ENCODE measurements around the gene LRRIQ1.

Gene LRRIQ1

GRCh38 chr12:85277191-85277590, 241.0 kb downstream of the LRRIQ1 start:
- H3K36me3 ChIP-seq (ENCODE audit: insufficient read depth, low read depth, low read length), result no peaks in the 10 kb centered on the region
- H3K9me3 ChIP-seq (ENCODE audit: insufficient read depth, low read depth, low read length), result no peaks in the 10 kb centered on the region
- peaks cover 6% of the 10 kb centered on the region; the same call in 1 of the 2 replicates for H3K4me1 ChIP-seq (ENCODE audit: insufficient read depth, low read length)
- H3K4me3 ChIP-seq (ENCODE audit: low read length), result no peak overlapping the region
- H3K27me3 ChIP-seq (ENCODE audit: insufficient read depth, low read length), result peaks cover 82% of the 10 kb centered on the region
- H3K27ac ChIP-seq (ENCODE audit: low read length), result no peak overlapping the region
- no peak overlapping the region for H3K9ac ChIP-seq (ENCODE audit: low read depth, low read length)

- H3K4me3 ChIP-seq (ENCODE audit: low read length), result peak overlapping the region; percentile 84; the same call in 1 of the 2 replicates
- no peak overlapping the region for H3K9ac ChIP-seq (ENCODE audit: low read depth, low read length)
- H3K27me3 ChIP-seq (ENCODE audit: insufficient read depth, low read length), result peaks cover 81% of the 10 kb centered on the region
Measured at GRCh38 chr12:85277900-85278597, 241.9 kb downstream of the LRRIQ1 start.

GRCh38 chr12:85278598-85279448, 242.7 kb downstream of the LRRIQ1 start:
- H3K36me3 ChIP-seq (ENCODE audit: insufficient read depth, low read depth, low read length), result no peaks in the 10 kb centered on the region
- H3K9ac ChIP-seq (ENCODE audit: low read depth, low read length), result no peak overlapping the region
- peaks cover 6% of the 10 kb centered on the region; the same call in 1 of the 2 replicates for H3K4me1 ChIP-seq (ENCODE audit: insufficient read depth, low read length)
- no peak overlapping the region for H3K27ac ChIP-seq (ENCODE audit: low read length)
- peaks cover 73% of the 10 kb centered on the region for H3K27me3 ChIP-seq (ENCODE audit: insufficient read depth, low read length)
- peak overlapping the region; percentile 84 for H3K4me3 ChIP-seq (ENCODE audit: low read length)
- no peaks in the 10 kb centered on the region for H3K9me3 ChIP-seq (ENCODE audit: insufficient read depth, low read depth, low read length)

More at GRCh38 chr12:85277900-85278597, 241.9 kb downstream of the LRRIQ1 start:
- Histone ChIP-seq H3K36me3 (ENCODE audit: insufficient read depth, low read depth, low read length) (no peaks in the 10 kb centered on the region), H3K9me3 (ENCODE audit: insufficient read depth, low read depth, low read length) (no peaks in the 10 kb centered on the region), H3K27ac (ENCODE audit: low read length) (no peak overlapping the region), H3K4me1 (ENCODE audit: insufficient read depth, low read length) (peaks cover 6% of the 10 kb centered on the region; the same call in 1 of the 2 replicates)

GRCh38 chr12:85279449-85280164, 243.5 kb downstream of the LRRIQ1 start:
- peaks cover 65% of the 10 kb centered on the region for H3K27me3 ChIP-seq (ENCODE audit: insufficient read depth, low read length)
- peak overlapping the region; percentile 84 for H3K4me3 ChIP-seq (ENCODE audit: low read length)
- no peaks in the 10 kb centered on the region for H3K9me3 ChIP-seq (ENCODE audit: insufficient read depth, low read depth, low read length)
- peaks cover 6% of the 10 kb centered on the region; the same call in 1 of the 2 replicates for H3K4me1 ChIP-seq (ENCODE audit: insufficient read depth, low read length)
- no peaks in the 10 kb centered on the region for H3K36me3 ChIP-seq (ENCODE audit: insufficient read depth, low read depth, low read length)
- peak overlapping the region; percentile 75; the same call in 1 of the 2 replicates for H3K9ac ChIP-seq (ENCODE audit: low read depth, low read length)
- H3K27ac ChIP-seq (ENCODE audit: low read length), result no peak overlapping the region

- Histone ChIP-seq H3K4me3 (ENCODE audit: low read length) (peak within 1 kb of the TSS; percentile 84), H3K4me1 (ENCODE audit: insufficient read depth, low read length) (peaks cover 6% of the 10 kb centered on the region; the same call in 1 of the 2 replicates), H3K9me3 (ENCODE audit: insufficient read depth, low read depth, low read length) (no peaks in the 10 kb centered on the region), H3K27ac (ENCODE audit: low read length) (no peak within 1 kb of the TSS), H3K36me3 (ENCODE audit: insufficient read depth, low read depth, low read length) (no peaks in the 10 kb centered on the region), H3K9ac (ENCODE audit: low read depth, low read length) (peak within 1 kb of the TSS; percentile 75; the same call in 1 of the 2 replicates), H3K27me3 (ENCODE audit: insufficient read depth, low read length) (peaks cover 57% of the 10 kb centered on the region)
Measured at GRCh38 chr12:85280165-85280983, 244.2 kb downstream of the LRRIQ1 start, which contains the start of gene ALX1. TSS of gene ALX1 (plus strand) at chr12:85280220. CDS start at chr12:85280262, 42 bp downstream.

GRCh38 chr12:85280984-85281630, 245.0 kb downstream of the LRRIQ1 start:
- Histone ChIP-seq H3K27me3 (ENCODE audit: insufficient read depth, low read length) (peaks cover 50% of the 10 kb centered on the region), H3K4me1 (ENCODE audit: insufficient read depth, low read length) (peaks cover 6% of the 10 kb centered on the region; the same call in 1 of the 2 replicates), H3K9me3 (ENCODE audit: insufficient read depth, low read depth, low read length) (no peaks in the 10 kb centered on the region), H3K36me3 (ENCODE audit: insufficient read depth, low read depth, low read length) (no peaks in the 10 kb centered on the region), H3K9ac (ENCODE audit: low read depth, low read length) (peak overlapping the region; percentile 75; the same call in 1 of the 2 replicates), H3K27ac (ENCODE audit: low read length) (no peak overlapping the region), H3K4me3 (ENCODE audit: low read length) (peak overlapping the region; percentile 84)

GRCh38 chr12:85281636-85282312, 245.6 kb downstream of the LRRIQ1 start:
- no peak overlapping the region for H3K9ac ChIP-seq (ENCODE audit: low read depth, low read length)

GRCh38 chr12:85283560-85283959, 247.4 kb downstream of the LRRIQ1 start:
- Histone ChIP-seq H3K4me1 (ENCODE audit: insufficient read depth, low read length) (peaks cover 6% of the 10 kb centered on the region; the same call in 1 of the 2 replicates), H3K4me3 (ENCODE audit: low read length) (no peak overlapping the region), H3K27ac (ENCODE audit: low read length) (no peak overlapping the region), H3K9me3 (ENCODE audit: insufficient read depth, low read depth, low read length) (no peaks in the 10 kb centered on the region), H3K36me3 (ENCODE audit: insufficient read depth, low read depth, low read length) (no peaks in the 10 kb centered on the region), H3K27me3 (ENCODE audit: insufficient read depth, low read length) (peaks cover 26% of the 10 kb centered on the region), H3K9ac (ENCODE audit: low read depth, low read length) (no peak overlapping the region)

More at GRCh38 chr12:85281636-85282312, 245.6 kb downstream of the LRRIQ1 start:
- H3K9me3 ChIP-seq (ENCODE audit: insufficient read depth, low read depth, low read length), result no peaks in the 10 kb centered on the region
- peaks cover 43% of the 10 kb centered on the region for H3K27me3 ChIP-seq (ENCODE audit: insufficient read depth, low read length)
- H3K4me3 ChIP-seq (ENCODE audit: low read length), result peak overlapping the region; percentile 84
- peaks cover 6% of the 10 kb centered on the region; the same call in 1 of the 2 replicates for H3K4me1 ChIP-seq (ENCODE audit: insufficient read depth, low read length)
- H3K36me3 ChIP-seq (ENCODE audit: insufficient read depth, low read depth, low read length), result no peaks in the 10 kb centered on the region
- H3K27ac ChIP-seq (ENCODE audit: low read length), result no peak overlapping the region
